Chondrocyte (in vitro differentiated cells): ENCODE data around the gene VRK2. TPM values are rescaled to one million over a fixed set of nuclear protein-coding genes. Genes with fewer than 3 reads are reported as not detected.

Experiments used
- DNase-seq: peaks from one replicate; pipeline ENCODE4 v3.0.0; 2021; ENCODE audit warnings: mixed read lengths, low spot score
- H3K27ac Mint-ChIP-seq: one replicate; pipeline ENCODE4 v1.8.0; 2021; ENCODE audit warnings: mild to moderate bottlenecking, moderate library complexity, mixed read lengths; ENCODE audit not compliant: unreplicated experiment
- H3K27me3 Mint-ChIP-seq: 2 replicates; pipeline ENCODE4 v1.8.0; 2021; ENCODE audit warnings: low read depth, mixed read lengths
- H3K36me3 Mint-ChIP-seq: 2 replicates; pipeline ENCODE4 v1.8.0; 2021; ENCODE audit warnings: low read depth, mixed read lengths
- H3K4me1 Mint-ChIP-seq: 2 replicates; pipeline ENCODE4 v1.8.0; 2021; ENCODE audit warnings: low read depth, mild to moderate bottlenecking, mixed read lengths
- H3K4me3 Mint-ChIP-seq: one replicate; pipeline ENCODE4 v1.8.0; 2021; ENCODE audit warnings: mild to moderate bottlenecking, moderate library complexity, mixed read lengths; ENCODE audit not compliant: unreplicated experiment
- H3K9me3 Mint-ChIP-seq: 2 replicates; pipeline ENCODE4 v1.8.0; 2021; ENCODE audit warnings: low read depth, mixed read lengths
- CTCF ChIP-seq: fragments of 200-600 bp; sonication (generic); IDR thresholded peaks from 2 replicates; pipeline ENCODE4 v1.5.0; 2021; ENCODE audit warnings: antibody characterized with exemption, mild to moderate bottlenecking, moderate library complexity
- total RNA-seq: library from RNA; stranded (reverse); gene quantifications from 3 replicates; pipeline ENCODE4 v1.2.1, GENCODE V29; 2021

The VRK2 gene
- total RNA-seq, 1 donor from 2014 or later, result 19.3 TPM

DNA sequence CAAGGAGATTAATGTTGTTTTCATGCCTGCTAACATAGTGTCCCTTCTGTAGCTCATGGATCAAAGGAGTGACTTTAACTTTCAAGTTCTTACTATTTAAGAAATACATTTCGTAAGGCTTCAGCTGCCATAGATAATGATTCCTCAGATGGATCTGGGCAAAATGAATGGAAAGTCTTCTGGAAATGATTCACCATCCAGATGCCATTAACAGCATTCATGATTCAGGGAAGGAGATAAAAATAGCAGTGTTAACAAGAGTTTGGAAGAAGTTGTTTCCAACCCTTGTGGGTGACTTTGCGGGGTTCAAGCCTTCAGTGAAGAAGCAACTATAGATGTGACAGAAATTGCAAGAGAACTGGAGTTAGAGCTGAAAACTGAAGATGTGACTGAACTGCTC is 17.0 kb downstream of the VRK2 start:
- peaks cover 4% of the 10 kb centered on the region for H3K9me3 Mint-ChIP-seq
- no peak overlapping the region for H3K27ac Mint-ChIP-seq
- no peak for TF ChIP-seq CTCF
- no peak for DNase-seq
- peaks cover 15% of the 10 kb centered on the region for H3K36me3 Mint-ChIP-seq
- peaks cover 11% of the 10 kb centered on the region for H3K4me1 Mint-ChIP-seq
- no peaks in the 10 kb centered on the region for H3K27me3 Mint-ChIP-seq
- no peak overlapping the region for H3K4me3 Mint-ChIP-seq

- no peak for TF ChIP-seq CTCF
- H3K36me3 Mint-ChIP-seq, result peaks cover 15% of the 10 kb centered on the region
- H3K4me3 Mint-ChIP-seq, result no peak overlapping the region
- H3K27ac Mint-ChIP-seq, result no peak overlapping the region
- H3K4me1 Mint-ChIP-seq, result peaks cover 11% of the 10 kb centered on the region
- DNase-seq, result no peak
- peaks cover 4% of the 10 kb centered on the region for H3K9me3 Mint-ChIP-seq
- H3K27me3 Mint-ChIP-seq, result no peaks in the 10 kb centered on the region
Measured at GRCh38 chr2:58064086-58064485, 17.5 kb downstream of the VRK2 start.

GRCh38 chr2:58065248-58065647 is 18.6 kb downstream of the VRK2 start:
- Mint-ChIP-seq H3K27ac (no peak overlapping the region), H3K36me3 (peaks cover 16% of the 10 kb centered on the region), H3K27me3 (no peaks in the 10 kb centered on the region), H3K4me1 (peaks cover 10% of the 10 kb centered on the region), H3K4me3 (no peak overlapping the region), H3K9me3 (peaks cover 5% of the 10 kb centered on the region)
- TF ChIP-seq CTCF, result no peak
- DNase-seq, result no peak

- no peak for TF ChIP-seq CTCF
- Mint-ChIP-seq H3K4me3 (no peak overlapping the region), H3K36me3 (peaks cover 19% of the 10 kb centered on the region), H3K4me1 (peaks cover 8% of the 10 kb centered on the region), H3K9me3 (peaks cover 9% of the 10 kb centered on the region), H3K27ac (no peak overlapping the region), H3K27me3 (no peaks in the 10 kb centered on the region)
- no peak for DNase-seq
Measured at GRCh38 chr2:58067001-58067400, 20.4 kb downstream of the VRK2 start.

- no peak for DNase-seq
- TF ChIP-seq CTCF, result no peak
- H3K27ac Mint-ChIP-seq, result no peak overlapping the region
- no peaks in the 10 kb centered on the region for H3K27me3 Mint-ChIP-seq
- H3K4me1 Mint-ChIP-seq, result no peaks in the 10 kb centered on the region
- peaks cover 11% of the 10 kb centered on the region for H3K9me3 Mint-ChIP-seq
- H3K4me3 Mint-ChIP-seq, result no peak overlapping the region
- peaks cover 17% of the 10 kb centered on the region for H3K36me3 Mint-ChIP-seq
Measured at GRCh38 chr2:58070765-58071164, 24.2 kb downstream of the VRK2 start.
